GM18519 (cell line): ENCODE measurements around the gene ACTL6B.

ENCODE experiments used
- ATAC-seq: cut with Tn5 transposase; IDR thresholded peaks from one replicate; pipeline ENCODE4 v1.9.1; 2021; ENCODE audit warnings: mild to moderate bottlenecking, moderate library complexity; ENCODE audit not compliant: unreplicated experiment, low FRiP score

Gene ACTL6B

DNA sequence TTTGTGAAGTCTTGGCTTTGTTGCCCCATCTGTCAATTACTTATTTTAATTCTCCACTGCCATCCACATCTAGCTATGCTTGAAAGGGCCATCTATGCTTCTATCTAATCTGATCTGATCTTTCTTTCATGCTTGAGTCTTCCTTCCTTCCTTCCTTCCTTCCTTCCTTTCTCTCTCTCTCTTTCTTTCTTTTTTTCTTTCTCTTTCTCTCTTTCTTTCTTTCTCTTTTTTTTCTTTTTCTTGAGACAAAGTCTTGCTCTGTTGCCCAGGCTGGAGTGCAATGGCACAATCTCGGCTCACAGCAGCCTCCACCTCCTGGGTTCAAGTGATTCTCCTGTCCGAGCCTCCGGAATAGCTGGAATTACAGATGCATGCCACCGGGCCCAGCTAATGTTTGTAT, 26.2 kb downstream of the ACTL6B start:
- ATAC-seq = no peak

DNA sequence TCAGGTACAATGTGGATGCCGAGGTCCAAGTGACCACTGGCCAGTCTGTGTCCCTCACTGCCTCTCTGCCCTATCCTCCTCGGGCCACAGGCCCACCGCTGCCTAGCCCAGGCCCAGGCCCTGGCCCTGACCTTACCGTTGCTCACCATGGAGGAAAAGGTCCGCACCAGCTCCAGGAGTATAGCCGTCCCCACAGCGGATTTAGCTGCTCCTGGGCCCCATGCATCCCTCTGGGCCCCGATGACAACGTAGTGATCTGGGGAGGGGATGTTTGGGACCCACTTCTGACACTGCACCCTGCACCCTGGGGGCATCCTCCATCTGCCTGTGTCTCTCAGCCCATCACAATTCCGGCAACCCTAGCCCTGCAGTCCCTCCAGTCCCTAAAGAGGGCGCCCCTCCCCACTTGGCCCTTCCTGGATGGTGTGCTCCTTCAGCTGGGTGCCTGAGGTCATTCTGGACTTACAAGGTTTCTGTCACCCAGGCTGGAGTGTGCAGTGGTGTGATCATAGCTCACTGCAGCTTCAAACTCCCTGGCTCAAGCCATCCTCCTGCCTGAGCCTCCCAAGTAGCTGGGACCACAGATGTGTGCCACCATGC, 27.0 kb downstream of the ACTL6B start:
- ATAC-seq = no peak

DNA sequence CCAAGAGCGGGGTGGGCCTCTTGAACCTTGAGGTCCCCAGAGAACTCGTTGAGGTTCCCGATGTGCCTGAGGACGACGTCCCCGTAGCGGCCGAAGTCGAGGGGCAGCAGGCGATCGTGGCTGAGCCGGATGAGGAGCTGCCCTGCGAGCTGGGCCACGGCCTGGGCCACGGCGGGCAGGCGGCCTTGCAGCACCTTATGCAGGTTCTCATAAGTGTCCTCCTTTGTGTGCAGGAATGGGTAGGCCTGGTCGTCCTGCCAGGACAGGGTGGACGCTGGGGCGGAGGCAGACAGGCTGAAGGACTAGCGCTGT, 29.1 kb downstream of the ACTL6B start:
- no peak for ATAC-seq

DNA sequence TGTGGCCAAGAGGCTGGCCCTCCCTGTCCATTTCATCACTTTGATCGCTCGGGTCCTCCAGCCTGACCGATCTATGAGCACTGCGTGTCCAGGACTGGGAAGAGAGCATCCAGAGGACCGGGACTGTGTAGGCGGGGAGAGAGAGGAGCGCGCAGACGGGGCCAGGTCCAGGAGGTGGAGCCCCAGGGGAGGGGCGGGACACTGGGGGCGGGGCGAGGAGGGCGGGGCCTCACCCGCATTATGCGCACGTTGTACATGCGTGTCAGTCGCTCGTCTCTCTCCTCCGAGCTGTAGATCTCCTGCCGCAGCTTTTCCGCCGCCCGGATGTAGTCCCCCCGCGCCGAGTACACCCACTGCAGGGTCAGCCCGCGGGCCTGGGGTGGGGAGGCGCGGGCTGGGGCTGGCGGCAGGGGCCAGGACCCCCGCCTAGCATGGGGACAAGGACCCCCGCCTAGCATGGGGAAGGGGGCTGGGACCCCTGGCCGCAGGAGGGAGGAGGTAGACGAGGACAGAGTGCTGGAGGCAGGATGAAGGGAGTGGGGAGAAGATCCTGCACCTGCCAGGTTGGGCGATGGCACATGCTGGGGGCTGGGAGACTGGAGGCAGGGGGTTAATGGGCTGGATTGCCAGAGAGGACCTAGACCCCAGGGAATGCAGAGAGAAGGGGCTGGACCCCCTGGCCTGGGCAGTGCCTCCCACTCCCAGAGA, 29.6 kb downstream of the ACTL6B start:
- ATAC-seq = no peak

DNA sequence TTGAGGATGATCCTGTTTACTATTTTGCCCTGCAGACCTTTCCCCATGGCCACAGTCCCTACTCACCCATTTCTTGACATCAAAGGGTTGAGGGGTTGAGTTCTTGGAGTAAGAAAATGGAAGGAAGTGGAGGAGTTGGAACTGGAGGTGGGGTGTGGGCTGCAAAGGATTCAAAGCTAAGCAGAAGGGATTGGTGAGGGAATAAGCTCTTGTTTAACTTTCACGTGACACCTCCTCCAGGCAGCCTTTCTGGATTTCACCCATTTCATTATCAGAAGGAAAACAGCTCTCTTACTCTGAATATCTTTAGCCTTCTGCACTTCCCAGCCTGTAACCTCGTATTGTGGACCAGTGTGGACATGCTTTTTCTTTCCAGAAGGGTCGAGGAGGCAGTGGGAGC, 30.2 kb downstream of the ACTL6B start:
- ATAC-seq = no peak

DNA sequence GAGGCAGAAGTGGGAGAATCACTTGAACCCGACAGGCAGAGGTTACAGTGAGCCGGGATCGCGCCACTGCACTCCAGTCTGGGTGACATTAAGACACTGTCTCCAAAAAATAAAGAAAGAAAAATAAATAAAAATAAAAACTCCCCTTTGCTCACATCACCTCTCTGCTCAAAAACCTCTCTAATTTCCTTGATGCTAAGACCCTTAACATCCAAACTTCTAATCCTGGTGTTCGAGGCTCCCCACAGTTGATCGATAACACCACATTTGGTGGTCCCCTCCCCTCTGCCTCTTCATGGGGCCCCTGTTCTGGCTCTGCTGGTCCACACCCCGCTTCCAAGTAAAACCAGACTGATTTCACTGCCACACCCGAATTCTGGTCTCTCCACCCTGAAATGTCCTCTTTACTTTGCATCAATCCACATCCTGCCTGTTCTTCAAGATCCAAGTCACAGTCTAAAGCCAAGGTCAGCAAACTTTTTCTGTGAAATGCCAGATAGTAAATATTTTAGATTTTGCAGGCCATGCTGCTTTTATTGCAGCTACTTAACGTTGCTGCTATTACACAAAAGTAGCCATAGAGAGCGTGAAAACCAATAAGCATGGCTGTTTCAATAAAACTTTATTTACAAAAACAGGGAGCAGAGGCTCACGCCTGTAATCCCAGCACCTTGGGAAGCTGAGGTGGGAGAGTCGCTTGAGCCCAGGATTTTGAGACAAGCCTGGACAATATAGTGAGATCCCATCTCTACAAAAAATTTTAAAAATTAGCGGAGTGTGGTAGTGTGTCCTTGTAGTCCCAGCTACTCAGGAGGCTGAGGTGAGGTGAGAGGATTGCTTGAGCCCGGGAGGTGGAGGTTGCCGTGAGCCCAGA, 32.1 kb downstream of the ACTL6B start:
- no peak for ATAC-seq

DNA sequence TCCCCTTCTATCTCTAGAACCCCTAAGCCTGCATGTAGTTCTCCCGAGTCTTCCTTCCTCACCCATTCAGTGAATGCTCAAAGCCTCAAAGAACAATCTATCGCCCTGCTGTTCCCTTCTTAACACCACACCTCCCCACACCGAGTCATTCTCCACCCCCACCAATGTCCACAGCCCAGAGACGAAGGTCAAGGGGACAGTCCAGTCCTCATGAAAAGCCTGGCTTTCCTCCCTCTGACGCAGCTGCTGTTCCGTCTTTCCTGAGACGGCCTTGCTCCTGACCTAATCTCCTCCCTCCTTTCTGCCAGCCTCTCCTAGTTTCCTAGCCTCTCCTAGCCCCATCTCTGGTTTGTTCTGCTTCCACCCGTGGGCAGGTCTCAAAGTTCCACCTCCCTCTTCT, 34.7 kb downstream of the ACTL6B start:
- ATAC-seq = no peak

DNA sequence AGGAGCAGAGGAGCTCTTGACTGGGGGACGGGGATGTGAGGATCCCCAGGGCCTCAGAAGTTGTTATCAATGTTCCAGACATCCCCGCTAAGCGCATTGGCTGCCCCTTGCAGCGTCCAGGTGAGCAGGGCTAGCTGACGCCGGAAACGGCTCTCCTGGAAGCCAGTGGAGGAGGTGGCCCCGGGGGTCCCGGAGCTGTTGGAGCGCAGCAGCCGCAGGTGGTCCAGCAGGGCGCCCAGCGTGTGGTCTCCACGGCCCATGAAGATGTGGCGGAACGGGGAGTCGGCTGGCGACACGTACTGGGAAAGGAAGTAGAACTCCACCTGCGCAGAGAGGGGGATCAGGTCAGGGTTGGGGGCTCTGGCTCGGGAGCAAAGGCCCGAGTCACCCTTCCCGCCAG, 35.4 kb downstream of the ACTL6B start:
- ATAC-seq = no peak

DNA sequence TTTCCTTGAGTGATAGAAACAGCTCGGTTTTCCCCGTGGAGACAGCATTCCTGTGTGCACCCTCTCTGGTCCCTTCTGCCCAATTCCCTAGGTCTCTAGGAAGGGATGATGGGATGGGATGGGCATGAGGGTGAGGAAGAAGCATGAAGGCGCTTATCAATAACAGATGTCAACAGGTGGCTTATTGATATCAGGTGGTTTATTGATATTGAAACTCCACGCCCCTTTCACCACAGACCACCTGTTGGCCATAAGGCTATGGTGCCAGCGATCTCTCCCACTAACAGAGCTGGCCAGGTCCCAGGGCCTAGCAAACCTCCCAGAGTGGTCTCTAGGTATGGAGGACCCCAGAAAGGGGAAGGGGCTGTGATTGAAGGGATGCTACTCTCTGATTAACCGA, 36.0 kb downstream of the ACTL6B start:
- ATAC-seq = no peak

DNA sequence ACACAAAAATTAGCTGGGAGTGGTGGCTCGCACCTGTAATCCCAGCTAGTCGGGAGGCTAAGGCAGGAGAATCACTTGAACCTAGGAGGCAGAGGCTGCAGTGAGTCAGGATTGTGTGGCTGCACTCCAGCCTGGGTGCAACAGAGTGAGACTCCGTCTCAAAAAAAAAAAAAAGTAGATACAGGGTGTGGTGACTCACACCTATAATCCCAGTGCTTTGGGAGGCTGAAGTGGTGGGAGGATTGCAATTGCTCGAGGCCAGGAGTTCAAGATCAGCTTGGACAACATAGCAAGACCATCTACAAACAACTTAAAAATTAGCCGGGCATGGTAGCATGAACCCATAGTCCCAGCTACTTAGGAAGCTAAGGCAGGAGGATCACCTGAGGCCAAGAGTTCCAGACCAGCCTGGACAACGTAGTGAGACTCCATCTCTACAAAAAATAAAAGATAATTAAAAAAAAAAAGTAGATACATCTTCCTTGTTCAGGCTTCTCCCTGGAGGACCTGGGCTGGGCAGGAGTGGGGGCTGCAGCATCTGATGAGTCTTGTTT, 41.9 kb downstream of the ACTL6B start:
- ATAC-seq = no peak

DNA sequence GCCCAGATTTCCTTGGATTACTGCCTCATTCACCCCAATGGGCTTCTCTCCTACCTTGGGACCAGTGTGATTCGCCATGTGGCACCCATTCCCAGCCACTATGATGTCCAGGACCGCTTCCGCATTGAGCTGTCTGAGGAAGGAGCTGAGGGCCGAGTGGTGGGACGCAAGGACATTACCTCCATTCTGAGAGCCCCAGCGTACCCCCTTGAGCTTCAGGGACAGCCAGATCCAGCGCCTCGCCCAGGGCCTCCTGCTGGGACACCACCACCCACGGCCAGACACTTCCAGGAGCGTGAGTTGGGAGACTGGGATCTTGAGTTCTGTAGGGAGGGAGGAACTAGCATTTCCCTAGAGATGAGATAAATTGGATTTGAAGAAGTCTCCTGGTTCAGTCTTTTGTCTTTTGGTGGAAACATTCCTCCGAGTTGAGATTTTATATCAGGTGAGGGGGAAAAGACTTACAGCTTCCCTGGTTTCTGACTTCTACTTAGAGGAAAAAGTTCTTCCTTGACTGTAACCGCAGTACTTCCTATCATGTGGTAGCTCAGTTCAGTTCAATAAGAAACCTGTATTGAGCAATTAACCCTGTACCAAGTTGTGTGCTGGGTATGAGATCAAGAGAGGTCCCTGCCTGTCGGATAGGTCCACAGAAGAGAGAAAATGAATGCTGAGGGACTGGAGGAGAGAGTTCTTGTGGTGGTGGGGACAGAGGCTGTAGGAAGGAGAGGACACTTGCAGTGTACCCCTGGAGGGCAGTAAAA, 42.7 kb downstream of the ACTL6B start:
- no peak for ATAC-seq

DNA sequence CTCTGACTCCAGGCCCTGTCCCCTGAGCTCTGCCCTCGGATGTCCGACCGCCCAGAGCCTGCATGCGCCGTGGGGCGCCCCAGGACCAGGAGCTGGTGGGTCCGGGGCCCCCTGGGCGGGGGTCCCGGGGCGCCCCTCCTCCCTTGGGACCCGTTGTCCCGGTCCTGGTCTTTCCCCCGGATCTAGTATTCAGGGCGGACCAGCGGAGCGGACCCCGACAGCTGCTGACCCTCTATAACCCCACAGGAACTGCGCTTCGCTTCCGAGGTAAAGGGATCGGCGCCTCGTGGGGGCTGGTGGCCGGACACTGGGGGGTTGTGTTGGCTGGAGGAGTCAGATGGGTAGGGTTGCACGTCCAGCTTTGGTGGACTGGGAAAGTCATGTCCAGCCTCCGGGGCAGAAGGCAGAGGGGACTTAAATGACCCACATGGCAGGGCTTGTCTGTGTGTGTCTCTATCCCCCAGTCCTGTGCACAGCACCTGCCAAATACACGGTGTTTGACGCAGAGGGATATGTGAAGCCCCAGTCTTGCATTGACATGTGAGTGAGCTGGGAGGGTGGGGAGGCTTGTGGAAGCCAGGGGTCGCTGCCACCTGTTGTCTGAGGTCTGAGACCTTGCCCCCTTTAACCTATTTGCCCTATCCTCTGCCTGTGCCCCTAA, 43.4 kb downstream of the ACTL6B start:
- ATAC-seq = no peak

DNA sequence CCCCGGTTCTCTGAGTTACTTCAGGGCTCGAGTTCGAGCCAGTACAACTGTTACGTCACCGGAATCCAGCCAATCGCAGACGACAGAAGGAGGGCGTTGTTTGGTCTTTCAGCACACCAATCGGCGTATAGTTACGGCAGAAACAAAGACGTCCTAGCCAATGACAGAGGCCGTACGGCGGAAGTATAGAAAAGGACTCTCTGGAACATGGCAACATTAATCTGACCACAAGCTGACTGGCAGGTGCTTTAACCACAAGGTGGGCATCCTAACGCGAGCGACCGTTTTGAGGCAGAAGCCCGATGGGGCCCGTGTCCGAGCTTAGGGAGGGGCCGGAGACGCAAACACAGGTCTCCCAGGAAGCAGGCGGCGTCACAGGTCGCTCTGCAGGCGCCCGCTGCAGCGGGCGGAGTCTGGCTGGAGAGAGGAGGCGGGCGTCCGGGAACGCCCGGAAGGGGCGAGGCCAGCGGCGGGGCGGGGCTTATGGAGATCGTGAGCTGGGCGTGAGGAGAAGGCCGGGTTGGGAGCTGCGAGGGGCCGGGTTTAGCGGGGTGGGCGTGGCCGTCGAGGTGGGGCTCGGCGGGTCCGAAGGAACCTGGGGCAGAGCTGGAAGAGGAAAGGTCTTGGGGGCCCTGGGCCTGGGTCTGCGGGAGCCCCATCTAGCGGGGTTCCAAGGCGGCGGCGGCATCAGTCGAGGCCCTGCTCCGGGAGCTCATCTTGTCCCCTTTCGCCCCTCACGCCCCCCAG, 44.1 kb downstream of the ACTL6B start, which contains the start of gene MOSPD3:
MOSPD3 (plus strand) TSS at position 558 of the 747 bp plus-strand sequence. CDS start 252 bp downstream, outside the sequence.
- peak; percentile 78 for ATAC-seq

DNA sequence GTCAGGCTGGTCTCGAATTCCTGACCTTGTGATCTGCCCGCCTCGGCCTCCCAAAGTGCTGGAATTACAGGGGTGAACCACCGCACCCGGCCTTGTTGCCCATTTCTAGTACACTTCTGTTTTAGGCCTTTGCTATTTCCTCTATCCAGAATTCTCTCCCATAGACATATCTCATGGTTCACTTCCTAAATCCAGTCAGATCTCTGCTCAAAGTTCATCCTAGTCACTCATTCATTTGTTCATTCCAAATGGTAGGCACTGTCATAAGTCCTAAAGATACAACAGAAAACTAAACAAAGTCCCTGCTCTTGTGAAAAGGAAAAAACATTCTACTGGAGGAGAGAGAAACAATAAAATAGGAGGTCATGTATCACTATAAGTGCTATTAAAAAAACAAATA, 46.3 kb downstream of the ACTL6B start:
- no peak for ATAC-seq

DNA sequence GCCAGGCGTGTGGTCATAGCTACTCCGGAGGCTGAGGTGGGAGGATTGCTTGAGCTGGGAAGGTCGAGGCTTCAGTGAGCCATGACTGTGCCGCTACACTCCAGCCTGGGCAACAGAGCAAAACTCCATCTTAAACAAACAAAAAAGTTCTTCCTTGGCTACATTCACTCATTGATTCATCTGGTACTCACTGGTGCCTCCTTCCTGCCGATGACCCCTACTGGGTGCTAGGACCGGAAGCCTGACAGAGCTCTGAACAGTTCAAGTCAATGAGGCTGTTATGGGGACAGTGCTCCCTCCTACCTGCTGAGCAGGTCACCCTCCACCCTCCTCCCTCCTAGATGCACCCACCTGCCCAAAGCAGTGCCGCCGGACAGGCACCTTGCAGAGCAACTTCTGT, 49.1 kb downstream of the ACTL6B start:
- ATAC-seq = no peak

DNA sequence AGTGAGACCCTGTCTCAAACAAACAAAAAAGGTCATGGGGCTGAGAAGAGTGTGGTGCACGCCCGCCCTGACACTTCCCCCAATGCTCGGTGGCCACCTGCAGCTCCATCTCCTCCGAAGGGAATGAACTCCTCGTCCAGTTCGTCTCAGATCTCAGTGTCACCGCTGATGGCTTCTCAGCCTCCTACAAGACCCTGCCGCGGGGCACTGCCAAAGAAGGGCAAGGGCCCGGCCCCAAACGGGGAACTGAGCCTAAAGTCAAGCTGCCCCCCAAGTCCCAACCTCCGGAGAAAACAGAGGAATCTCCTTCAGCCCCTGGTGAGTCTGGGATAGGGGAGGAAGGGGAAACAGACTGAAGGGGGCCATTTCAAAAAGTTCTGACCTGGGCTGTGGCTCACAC, 49.9 kb downstream of the ACTL6B start:
- no peak for ATAC-seq

DNA sequence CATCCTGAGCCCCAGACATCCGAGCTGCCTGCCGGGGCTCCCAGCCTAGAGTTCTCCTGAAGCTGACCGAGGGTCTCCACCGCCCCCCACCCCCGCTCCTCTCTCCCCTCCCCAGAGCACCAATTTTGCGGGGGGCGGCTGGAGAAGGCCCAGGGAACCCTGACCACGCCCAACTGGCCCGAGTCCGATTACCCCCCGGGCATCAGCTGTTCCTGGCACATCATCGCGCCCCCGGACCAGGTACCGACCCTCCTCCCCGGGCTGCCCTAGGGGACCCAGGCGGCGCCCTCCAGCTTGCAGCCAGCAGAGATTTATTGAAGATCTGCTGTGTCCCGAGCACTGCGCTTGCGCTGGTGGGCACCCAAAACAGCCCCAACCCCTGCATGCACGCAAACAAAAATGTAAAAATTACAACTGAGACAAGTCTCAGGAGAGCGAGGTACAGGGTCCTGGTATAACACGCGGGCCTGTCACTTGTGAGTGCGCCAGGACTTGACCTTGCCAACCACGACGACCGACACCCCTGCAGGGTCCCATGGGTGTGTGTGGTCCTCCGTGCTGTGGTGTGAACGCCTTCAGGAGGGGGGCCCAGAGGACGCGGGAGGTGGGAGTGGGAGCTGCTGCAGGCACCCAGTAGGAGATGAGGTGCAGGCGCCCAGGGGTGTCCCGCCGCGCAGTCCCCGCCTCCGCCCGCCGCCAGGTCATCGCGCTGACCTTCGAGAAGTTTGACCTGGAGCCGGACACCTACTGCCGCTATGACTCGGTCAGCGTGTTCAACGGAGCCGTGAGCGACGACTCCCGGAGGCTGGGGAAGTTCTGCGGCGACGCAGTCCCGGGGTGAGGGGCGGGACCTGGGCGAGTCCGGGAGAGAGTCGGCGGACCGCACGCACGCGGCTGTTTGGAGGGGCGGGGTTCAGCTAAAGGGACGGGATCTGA, 51.0 kb downstream of the ACTL6B start:
- no peak for ATAC-seq
